Measurements from ENCODE around the gene C1orf21.

Gene C1orf21

DNA sequence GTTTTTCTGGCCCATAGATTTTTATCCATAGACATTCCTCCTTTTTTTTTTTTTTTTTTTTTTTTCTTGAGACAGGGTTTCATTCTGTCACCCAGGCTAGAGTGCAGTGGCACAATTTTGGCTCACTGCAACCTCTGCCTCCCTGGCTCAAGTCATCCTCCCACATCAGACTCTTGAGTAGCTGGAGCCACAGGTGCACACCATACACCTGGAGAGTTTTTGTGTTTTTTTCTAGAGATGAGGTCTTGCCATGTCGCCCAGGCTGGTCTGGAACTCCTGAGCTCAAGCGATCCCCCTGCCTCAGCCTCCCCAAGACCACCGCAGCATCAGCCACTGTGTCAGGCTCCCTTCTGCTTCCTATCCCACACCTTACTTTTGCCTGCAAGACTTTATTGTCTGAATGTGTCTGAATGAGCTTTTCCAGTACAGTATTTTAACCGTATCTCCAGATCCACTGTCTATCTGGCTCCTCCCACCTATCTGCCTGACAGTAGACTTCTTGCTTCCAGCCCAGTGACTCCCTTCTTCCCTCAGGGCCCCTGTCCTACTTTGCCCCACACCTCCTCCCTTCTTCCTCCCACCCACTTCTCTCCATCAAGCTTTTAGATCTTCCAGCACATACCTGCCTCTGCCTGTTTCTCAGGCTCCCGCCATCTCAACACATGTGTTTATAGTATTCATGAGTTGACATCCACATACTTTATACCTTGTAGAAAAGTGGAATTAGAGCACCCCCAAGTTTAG is 6.1 kb downstream of the C1orf21 start:
- H3K4me1 Mint-ChIP-seq (ENCODE audit: low read depth): peaks cover 7% of the 10 kb centered on the region
- no peak overlapping the region for H3K4me3 Mint-ChIP-seq
- H3K9me3 Mint-ChIP-seq (ENCODE audit: low read depth): no peaks in the 10 kb centered on the region
- H3K36me3 Mint-ChIP-seq: no peaks in the 10 kb centered on the region
- H3K27ac Mint-ChIP-seq: no peak overlapping the region
- H3K27me3 Mint-ChIP-seq: peaks cover 24% of the 10 kb centered on the region

DNA sequence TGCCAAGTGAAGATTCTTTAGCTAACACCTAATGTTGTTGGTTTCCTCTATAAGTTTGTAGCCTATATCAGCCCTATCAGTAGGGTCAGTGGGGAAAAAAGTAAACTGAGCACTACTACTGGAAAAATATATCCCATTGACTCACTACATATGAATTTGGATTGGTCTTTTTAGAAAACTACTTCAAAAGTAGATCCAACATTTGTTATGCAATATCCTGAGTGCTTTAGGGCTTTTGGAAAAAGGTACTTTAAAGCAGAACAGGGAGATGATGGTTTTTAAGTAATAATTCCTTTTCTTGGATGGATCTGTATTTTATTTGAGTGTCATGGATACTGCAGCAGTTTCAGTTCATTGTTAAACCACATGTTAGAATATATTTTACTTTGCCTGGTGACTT is 7.1 kb downstream of the C1orf21 start:
- peaks cover 21% of the 10 kb centered on the region for H3K27me3 Mint-ChIP-seq
- H3K9me3 Mint-ChIP-seq (ENCODE audit: low read depth): no peaks in the 10 kb centered on the region
- H3K36me3 Mint-ChIP-seq: no peaks in the 10 kb centered on the region
- H3K4me1 Mint-ChIP-seq (ENCODE audit: low read depth): no peaks in the 10 kb centered on the region
- no peak overlapping the region for H3K27ac Mint-ChIP-seq
- H3K4me3 Mint-ChIP-seq: no peak overlapping the region

- Mint-ChIP-seq H3K36me3 (no peaks in the 10 kb centered on the region), H3K4me3 (no peak overlapping the region), H3K27ac (no peak overlapping the region), H3K27me3 (peaks cover 13% of the 10 kb centered on the region), H3K4me1 (ENCODE audit: low read depth) (no peaks in the 10 kb centered on the region), H3K9me3 (ENCODE audit: low read depth) (no peaks in the 10 kb centered on the region)
Measured at GRCh38 chr1:184395370-184395769, 8.5 kb downstream of the C1orf21 start.

DNA sequence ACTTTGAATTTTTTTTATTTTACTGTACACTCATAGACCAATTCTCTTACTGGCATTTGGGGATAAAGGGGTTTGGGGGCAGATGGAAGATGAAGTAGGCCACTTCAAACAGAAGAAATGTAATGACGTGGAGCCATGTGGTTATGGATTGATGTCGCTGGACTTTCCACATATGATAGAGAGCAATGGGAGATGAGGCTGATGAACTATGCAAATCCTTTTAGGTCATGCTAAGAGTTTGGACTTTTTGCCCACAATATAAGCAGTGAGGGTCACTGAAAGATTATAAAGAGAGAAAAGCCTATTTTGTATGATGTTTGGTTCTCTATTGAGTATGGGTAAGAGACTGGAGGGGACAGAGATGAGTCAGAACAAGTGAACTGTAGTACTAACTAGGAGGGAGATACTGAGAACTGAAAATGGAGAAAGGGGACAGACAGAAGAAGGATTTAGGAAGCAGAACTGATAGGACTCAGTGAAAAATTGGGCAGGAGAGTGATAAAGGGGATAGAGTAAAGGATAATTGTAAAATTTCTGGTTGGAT is 9.2 kb downstream of the C1orf21 start:
- Mint-ChIP-seq H3K4me3 (no peak overlapping the region), H3K4me1 (ENCODE audit: low read depth) (no peaks in the 10 kb centered on the region), H3K27ac (no peak overlapping the region), H3K27me3 (peaks cover 11% of the 10 kb centered on the region), H3K36me3 (no peaks in the 10 kb centered on the region), H3K9me3 (ENCODE audit: low read depth) (no peaks in the 10 kb centered on the region)

- Mint-ChIP-seq H3K36me3 (no peaks in the 10 kb centered on the region), H3K4me1 (ENCODE audit: low read depth) (no peaks in the 10 kb centered on the region), H3K27ac (no peak overlapping the region), H3K4me3 (no peak overlapping the region), H3K9me3 (ENCODE audit: low read depth) (no peaks in the 10 kb centered on the region), H3K27me3 (peaks cover 11% of the 10 kb centered on the region)
Measured at GRCh38 chr1:184399192-184399847, 12.5 kb downstream of the C1orf21 start.

DNA sequence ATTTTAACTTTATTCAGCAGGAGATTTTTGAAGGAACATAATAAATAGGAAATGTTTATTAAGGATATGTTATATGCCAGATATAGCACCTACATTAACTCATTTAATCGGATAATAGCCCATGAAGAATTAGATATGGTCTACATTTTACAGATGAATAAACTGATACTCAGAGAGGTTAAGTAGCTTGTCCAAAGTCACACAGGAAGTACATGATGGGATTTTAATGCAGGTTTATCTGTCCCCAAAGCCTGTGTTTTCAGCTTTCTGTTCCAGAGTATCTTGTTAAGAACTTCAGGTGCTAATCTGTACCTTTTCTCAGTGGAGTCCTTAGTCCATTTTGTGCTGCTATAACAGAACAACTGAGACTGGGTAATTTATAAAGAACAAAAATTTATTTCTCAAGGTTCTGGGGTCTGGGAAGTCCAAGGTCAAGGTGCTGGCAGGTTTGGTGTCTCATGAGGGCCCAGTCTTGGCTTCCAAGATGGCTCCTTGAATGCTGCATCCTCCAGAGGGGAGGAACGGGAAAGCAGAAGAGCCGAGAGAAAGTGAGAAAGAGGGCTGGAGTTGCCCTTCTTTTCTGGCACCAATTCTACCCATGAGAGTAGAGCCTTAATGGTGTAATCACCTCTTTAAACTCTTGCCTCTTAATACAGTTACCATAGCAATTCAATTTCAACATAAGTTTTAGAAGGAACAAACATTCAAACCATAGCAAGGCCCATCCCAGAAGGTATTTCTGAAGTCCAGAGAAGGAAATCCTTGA is 17.3 kb downstream of the C1orf21 start:
- no peaks in the 10 kb centered on the region for H3K4me1 Mint-ChIP-seq (ENCODE audit: low read depth)
- no peaks in the 10 kb centered on the region for H3K9me3 Mint-ChIP-seq (ENCODE audit: low read depth)
- no peak overlapping the region for H3K27ac Mint-ChIP-seq
- no peak overlapping the region for H3K4me3 Mint-ChIP-seq
- peaks cover 5% of the 10 kb centered on the region for H3K27me3 Mint-ChIP-seq
- no peaks in the 10 kb centered on the region for H3K36me3 Mint-ChIP-seq

DNA sequence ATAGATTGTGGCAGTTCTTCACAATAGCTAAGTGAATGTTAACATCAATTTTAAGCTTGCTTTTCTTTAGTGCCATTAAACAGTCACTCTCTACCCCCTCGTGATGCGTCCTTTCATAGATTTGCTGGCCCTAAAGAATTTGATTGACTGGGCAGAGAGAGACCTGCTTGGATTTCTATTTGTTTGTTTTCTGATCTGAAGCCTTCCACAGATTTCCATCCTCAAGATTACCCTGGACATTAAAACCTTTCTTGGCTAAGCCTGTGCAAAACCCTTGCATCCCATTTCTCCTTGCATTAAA is 17.8 kb downstream of the C1orf21 start:
- peaks cover 5% of the 10 kb centered on the region for H3K27me3 Mint-ChIP-seq
- no peak overlapping the region for H3K4me3 Mint-ChIP-seq

DNA sequence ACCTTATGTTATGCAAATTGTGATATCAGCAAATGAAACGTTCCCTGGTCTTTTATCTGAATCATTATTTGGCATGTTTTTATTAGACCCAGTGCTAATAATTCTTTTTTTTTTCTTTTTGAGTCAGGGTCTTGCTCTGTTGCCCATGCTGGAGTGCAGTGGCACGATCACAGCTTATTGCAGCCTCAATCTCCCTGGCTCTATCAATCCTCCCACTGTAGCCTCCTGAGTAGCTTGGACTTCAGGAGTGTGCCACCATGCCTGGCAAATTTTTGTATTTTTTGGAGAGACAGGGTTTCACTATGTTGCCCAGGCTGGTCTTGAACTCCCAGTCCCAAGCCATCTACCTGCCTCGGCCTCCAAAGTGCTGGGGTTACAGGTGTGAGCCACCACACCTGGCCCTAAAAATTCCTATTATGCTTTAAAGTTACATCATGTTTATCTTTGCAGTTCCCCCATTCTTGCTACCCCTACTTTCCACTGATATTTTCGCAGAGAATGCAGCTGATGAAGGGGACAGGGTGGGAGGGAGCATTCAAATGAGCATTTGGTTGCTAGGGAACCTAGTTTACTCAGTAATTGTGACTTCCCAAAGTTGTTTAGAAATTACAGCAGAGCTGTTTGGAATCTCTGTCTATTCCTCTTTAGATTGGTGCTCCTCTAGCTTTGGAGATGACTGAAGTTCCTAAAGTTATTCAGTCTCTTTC is 18.4 kb downstream of the C1orf21 start:
- Mint-ChIP-seq H3K36me3 (no peaks in the 10 kb centered on the region), H3K9me3 (ENCODE audit: low read depth) (no peaks in the 10 kb centered on the region), H3K27me3 (peaks cover 5% of the 10 kb centered on the region), H3K27ac (no peak overlapping the region), H3K4me3 (no peak overlapping the region), H3K4me1 (ENCODE audit: low read depth) (no peaks in the 10 kb centered on the region)

More for the DNA sequence above, 17.8 kb downstream of the C1orf21 start:
- Mint-ChIP-seq H3K9me3 (ENCODE audit: low read depth) (no peaks in the 10 kb centered on the region), H3K27ac (no peak overlapping the region), H3K4me1 (ENCODE audit: low read depth) (no peaks in the 10 kb centered on the region), H3K36me3 (no peaks in the 10 kb centered on the region)

GRCh38 chr1:184405801-184406142 is 18.9 kb downstream of the C1orf21 start:
- peaks cover 2% of the 10 kb centered on the region for H3K27me3 Mint-ChIP-seq
- no peaks in the 10 kb centered on the region for H3K36me3 Mint-ChIP-seq
- no peaks in the 10 kb centered on the region for H3K9me3 Mint-ChIP-seq (ENCODE audit: low read depth)
- no peak overlapping the region for H3K4me3 Mint-ChIP-seq
- no peaks in the 10 kb centered on the region for H3K4me1 Mint-ChIP-seq (ENCODE audit: low read depth)
- no peak overlapping the region for H3K27ac Mint-ChIP-seq

- Mint-ChIP-seq H3K27ac (no peak overlapping the region), H3K27me3 (peaks cover 2% of the 10 kb centered on the region), H3K9me3 (ENCODE audit: low read depth) (no peaks in the 10 kb centered on the region), H3K4me1 (ENCODE audit: low read depth) (no peaks in the 10 kb centered on the region), H3K4me3 (no peak overlapping the region), H3K36me3 (no peaks in the 10 kb centered on the region)
Measured at GRCh38 chr1:184406479-184406878, 19.6 kb downstream of the C1orf21 start.

- Mint-ChIP-seq H3K36me3 (no peaks in the 10 kb centered on the region), H3K4me1 (ENCODE audit: low read depth) (no peaks in the 10 kb centered on the region), H3K27ac (no peak overlapping the region), H3K9me3 (ENCODE audit: low read depth) (no peaks in the 10 kb centered on the region), H3K27me3 (no peaks in the 10 kb centered on the region), H3K4me3 (no peak overlapping the region)
Measured at GRCh38 chr1:184407816-184408510, 21.1 kb downstream of the C1orf21 start.

- Mint-ChIP-seq H3K9me3 (ENCODE audit: low read depth) (no peaks in the 10 kb centered on the region), H3K27me3 (no peaks in the 10 kb centered on the region), H3K27ac (no peak overlapping the region), H3K4me1 (ENCODE audit: low read depth) (no peaks in the 10 kb centered on the region), H3K36me3 (no peaks in the 10 kb centered on the region), H3K4me3 (no peak overlapping the region)
Measured at GRCh38 chr1:184408580-184408979, 21.8 kb downstream of the C1orf21 start.

- no peaks in the 10 kb centered on the region for H3K36me3 Mint-ChIP-seq
- H3K4me3 Mint-ChIP-seq: no peak overlapping the region
- H3K27ac Mint-ChIP-seq: no peak overlapping the region
- no peaks in the 10 kb centered on the region for H3K4me1 Mint-ChIP-seq (ENCODE audit: low read depth)
- H3K9me3 Mint-ChIP-seq (ENCODE audit: low read depth): no peaks in the 10 kb centered on the region
- no peaks in the 10 kb centered on the region for H3K27me3 Mint-ChIP-seq
Measured at GRCh38 chr1:184409011-184409410, 22.2 kb downstream of the C1orf21 start.

DNA sequence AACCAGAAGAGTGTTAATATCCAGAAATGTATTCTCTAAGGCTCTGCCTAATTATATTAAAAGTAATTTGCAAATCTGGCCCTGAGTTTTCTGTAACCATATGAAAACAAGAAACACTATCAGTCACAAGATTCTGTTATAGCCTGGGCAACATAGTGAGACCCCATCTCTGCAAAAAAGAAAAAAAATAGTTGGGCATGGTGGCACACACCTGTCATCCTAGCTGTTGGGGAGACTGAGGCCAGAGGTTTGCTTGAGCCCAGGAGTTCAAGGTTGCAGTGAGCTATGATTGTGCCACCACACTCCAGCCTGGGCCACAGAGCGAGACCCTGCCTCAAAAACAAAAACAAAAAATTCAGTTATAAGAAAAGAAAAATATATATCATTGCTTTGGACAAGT is 25.6 kb downstream of the C1orf21 start:
- Mint-ChIP-seq H3K27me3 (peaks cover 1% of the 10 kb centered on the region), H3K36me3 (no peaks in the 10 kb centered on the region), H3K9me3 (ENCODE audit: low read depth) (no peaks in the 10 kb centered on the region), H3K27ac (no peak overlapping the region), H3K4me3 (no peak overlapping the region), H3K4me1 (ENCODE audit: low read depth) (no peaks in the 10 kb centered on the region)

Data from activated naive CD8-positive, alpha-beta T cell (primary cell).